ENCODE measurements around the gene ZNF326.

Gene ZNF326

DNA sequence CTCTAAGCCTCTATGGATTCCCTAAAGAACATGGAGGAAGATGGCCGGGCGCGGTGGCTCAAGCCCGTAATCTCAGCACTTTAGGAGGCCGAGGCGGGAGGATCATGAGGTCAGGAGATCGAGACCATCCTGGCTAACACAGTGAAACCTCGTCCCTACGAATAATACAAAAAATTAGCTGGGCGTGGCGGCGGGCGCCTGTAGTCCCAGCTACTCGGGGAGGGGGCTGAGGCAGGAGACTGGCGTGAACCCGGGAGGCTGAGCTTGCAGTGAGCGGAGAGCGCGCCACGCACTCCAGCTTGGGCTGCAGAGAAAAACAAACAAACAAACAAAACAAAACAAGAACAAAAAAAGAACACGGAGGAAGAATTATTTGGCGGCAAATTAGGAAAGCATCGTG, 5.8 kb upstream of the ZNF326 start:
- H3K9me3 ChIP-seq (ENCODE audit: control insufficient read depth, low read length) = no peaks in the 10 kb centered on the region
- no peaks in the 10 kb centered on the region for H3K79me2 ChIP-seq
- TF ChIP-seq, protein P1, sequence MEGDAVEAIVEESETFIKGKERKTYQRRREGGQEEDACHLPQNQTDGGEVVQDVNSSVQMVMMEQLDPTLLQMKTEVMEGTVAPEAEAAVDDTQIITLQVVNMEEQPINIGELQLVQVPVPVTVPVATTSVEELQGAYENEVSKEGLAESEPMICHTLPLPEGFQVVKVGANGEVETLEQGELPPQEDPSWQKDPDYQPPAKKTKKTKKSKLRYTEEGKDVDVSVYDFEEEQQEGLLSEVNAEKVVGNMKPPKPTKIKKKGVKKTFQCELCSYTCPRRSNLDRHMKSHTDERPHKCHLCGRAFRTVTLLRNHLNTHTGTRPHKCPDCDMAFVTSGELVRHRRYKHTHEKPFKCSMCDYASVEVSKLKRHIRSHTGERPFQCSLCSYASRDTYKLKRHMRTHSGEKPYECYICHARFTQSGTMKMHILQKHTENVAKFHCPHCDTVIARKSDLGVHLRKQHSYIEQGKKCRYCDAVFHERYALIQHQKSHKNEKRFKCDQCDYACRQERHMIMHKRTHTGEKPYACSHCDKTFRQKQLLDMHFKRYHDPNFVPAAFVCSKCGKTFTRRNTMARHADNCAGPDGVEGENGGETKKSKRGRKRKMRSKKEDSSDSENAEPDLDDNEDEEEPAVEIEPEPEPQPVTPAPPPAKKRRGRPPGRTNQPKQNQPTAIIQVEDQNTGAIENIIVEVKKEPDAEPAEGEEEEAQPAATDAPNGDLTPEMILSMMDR (IDR thresholded peaks at IDR 0.05) = no peak
- H3K27me3 ChIP-seq (ENCODE audit: control insufficient read depth, insufficient read depth, low read length) = no peaks in the 10 kb centered on the region
- no peaks in the 10 kb centered on the region for H3K36me3 ChIP-seq (ENCODE audit: control insufficient read depth, insufficient read depth, low read length)
- no peak overlapping the region for H3K4me3 ChIP-seq (ENCODE audit: low read depth, low read length)
- H2AFZ ChIP-seq = no peak overlapping the region
- H3K9ac ChIP-seq = no peak overlapping the region
- H3K4me2 ChIP-seq (ENCODE audit: low read length) = no peak overlapping the region
- no peaks in the 10 kb centered on the region for H3K4me1 ChIP-seq
- no peak overlapping the region for H3K27ac ChIP-seq

DNA sequence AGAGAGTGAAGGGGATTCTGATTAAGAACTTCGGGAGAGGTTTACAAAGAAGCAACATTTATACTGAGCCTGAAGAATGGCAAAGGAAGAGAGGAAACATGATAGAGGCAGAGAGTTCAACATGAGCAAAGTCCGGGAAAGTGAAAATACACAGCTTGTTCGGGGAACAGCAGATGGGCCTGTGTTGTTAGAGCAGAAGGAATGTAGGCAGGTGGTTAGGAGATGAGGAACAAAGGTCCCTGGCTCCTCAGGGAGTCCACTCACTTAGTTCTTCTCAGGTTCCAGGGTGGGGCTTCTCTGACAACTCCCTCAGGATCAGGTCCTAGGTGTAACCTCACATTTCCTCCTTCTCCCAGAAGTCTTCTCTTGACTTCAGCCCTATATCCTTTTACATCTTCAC, 5.1 kb upstream of the ZNF326 start:
- no peak overlapping the region for H3K4me2 ChIP-seq (ENCODE audit: low read length)
- no peak overlapping the region for H3K27ac ChIP-seq
- no peaks in the 10 kb centered on the region for H3K4me1 ChIP-seq
- H3K4me3 ChIP-seq (ENCODE audit: low read depth, low read length) = no peak overlapping the region
- TF ChIP-seq, protein P1 (IDR thresholded peaks at IDR 0.05) = no peak
- H3K79me2 ChIP-seq = no peaks in the 10 kb centered on the region
- H3K9me3 ChIP-seq (ENCODE audit: control insufficient read depth, low read length) = no peaks in the 10 kb centered on the region
- H3K36me3 ChIP-seq (ENCODE audit: control insufficient read depth, insufficient read depth, low read length) = no peaks in the 10 kb centered on the region
- no peak overlapping the region for H2AFZ ChIP-seq
- H3K27me3 ChIP-seq (ENCODE audit: control insufficient read depth, insufficient read depth, low read length) = no peaks in the 10 kb centered on the region
- H3K9ac ChIP-seq = no peak overlapping the region

DNA sequence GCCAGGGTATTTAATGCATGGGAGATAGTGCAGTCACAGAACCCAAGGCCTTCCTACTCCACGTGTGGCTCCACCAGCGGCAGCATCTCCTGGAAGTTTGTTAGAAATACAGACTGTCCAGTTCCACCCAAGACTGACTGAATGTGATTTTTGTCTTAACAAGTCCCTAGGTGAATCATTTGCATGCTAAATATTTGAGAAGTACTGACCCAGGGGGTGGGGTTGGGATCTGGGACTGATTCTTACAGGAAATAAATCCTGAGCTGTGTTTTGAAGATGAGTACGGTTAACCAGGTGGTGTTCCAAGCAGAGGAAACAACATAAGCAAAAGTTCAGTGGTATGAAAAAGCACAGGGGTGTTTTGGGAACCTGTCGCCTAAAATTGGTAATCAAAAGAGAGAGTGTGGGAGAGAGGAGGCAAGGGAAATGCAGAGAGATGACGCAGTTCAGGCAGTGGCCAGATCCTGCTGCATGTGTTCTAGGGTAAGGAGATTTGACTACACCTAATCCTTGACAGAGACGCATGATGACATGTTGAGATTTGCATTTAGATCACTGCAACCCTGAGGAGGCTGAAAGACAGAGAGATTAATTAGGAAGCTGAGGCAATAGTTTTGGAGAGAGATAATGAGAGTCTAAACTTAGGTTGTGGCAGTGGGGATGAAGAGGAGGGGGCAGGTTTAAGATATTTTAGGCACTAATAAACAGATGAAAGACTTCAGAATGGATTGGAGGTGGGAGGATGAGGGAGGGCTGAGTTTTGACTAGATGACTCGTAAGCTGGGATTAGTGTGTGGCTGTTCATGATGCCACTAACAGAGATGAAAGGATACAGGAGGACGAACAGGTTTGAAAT, 3.7 kb upstream of the ZNF326 start:
- no peak overlapping the region for H3K27ac ChIP-seq

DNA sequence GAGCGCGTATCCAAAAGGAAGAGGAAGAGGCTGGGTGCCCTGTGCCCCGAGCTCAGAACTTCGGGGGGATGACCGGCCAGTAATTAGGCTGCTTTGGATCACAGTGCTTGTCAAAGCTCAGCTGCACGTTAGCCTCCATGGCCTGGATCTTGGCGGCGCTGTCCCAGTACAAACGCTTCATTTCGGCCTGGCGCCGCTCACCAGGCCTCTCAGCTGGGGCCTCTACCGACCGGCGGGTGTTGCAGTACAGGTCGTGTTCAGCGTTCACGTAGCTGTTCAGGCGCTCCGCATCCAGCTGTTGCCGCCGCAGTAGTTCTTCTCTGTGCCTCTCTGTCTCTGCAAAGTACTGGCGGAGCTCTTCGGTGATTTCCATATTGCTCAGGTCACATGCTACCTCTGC, 1.4 kb upstream of the ZNF326 start:
- H3K4me3 ChIP-seq (ENCODE audit: low read depth, low read length) = no peak overlapping the region
- no peaks in the 10 kb centered on the region for H3K27me3 ChIP-seq (ENCODE audit: control insufficient read depth, insufficient read depth, low read length)
- peaks cover 4% of the 10 kb centered on the region for H3K4me1 ChIP-seq
- H3K79me2 ChIP-seq = peaks cover 15% of the 10 kb centered on the region
- H3K4me2 ChIP-seq (ENCODE audit: low read length) = no peak overlapping the region
- no peaks in the 10 kb centered on the region for H3K36me3 ChIP-seq (ENCODE audit: control insufficient read depth, insufficient read depth, low read length)
- H3K9ac ChIP-seq = no peak overlapping the region
- H3K27ac ChIP-seq = no peak overlapping the region
- no peak overlapping the region for H2AFZ ChIP-seq
- H3K9me3 ChIP-seq (ENCODE audit: control insufficient read depth, low read length) = no peaks in the 10 kb centered on the region
- TF ChIP-seq, protein P1 (IDR thresholded peaks at IDR 0.05) = no peak

More for the DNA sequence above, 3.7 kb upstream of the ZNF326 start:
- H3K9me3 ChIP-seq (ENCODE audit: control insufficient read depth, low read length) = no peaks in the 10 kb centered on the region
- H2AFZ ChIP-seq = no peak overlapping the region
- TF ChIP-seq, protein P1 (IDR thresholded peaks at IDR 0.05) = no peak
- H3K27me3 ChIP-seq (ENCODE audit: control insufficient read depth, insufficient read depth, low read length) = no peaks in the 10 kb centered on the region
- peaks cover 8% of the 10 kb centered on the region for H3K79me2 ChIP-seq
- H3K4me3 ChIP-seq (ENCODE audit: low read depth, low read length) = no peak overlapping the region
- no peak overlapping the region for H3K4me2 ChIP-seq (ENCODE audit: low read length)
- H3K36me3 ChIP-seq (ENCODE audit: control insufficient read depth, insufficient read depth, low read length) = no peaks in the 10 kb centered on the region
- H3K9ac ChIP-seq = no peak overlapping the region
- H3K4me1 ChIP-seq = no peaks in the 10 kb centered on the region
